GM12873 (cell line): ENCODE data around the gene CHD2.

ENCODE experiments used
- TF ChIP-seq, protein P1 (sequence below): IDR thresholded peaks from 2 replicates; pipeline ENCODE4 v1.5.1; 2012; ENCODE audit warnings: low read depth, mild to moderate bottlenecking, moderate library complexity, low read length, control low read depth; ENCODE audit not compliant: insufficient read depth; ENCODE audit errors: missing control alignments

Gene CHD2

DNA sequence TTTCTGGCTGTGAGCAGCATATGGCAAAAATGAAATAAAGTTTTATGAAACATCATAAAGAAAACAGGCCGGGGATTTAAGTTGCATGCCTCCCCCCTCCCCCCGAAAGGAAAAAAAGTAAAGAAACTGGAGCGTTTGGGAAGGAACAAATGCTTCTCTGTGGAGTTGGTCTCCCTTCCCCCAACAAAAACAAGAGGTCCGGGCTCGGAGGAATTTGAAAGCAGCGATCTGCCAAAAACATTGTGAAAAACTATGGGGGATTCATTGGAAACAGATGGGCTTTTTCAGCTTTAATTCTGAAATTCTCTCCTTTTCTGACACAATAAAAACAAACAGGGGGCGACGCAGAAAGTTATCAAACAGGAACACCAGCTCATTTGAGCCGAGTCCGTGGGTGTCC lies 171.9 kb downstream of the CHD2 start:
- TF ChIP-seq, protein P1, sequence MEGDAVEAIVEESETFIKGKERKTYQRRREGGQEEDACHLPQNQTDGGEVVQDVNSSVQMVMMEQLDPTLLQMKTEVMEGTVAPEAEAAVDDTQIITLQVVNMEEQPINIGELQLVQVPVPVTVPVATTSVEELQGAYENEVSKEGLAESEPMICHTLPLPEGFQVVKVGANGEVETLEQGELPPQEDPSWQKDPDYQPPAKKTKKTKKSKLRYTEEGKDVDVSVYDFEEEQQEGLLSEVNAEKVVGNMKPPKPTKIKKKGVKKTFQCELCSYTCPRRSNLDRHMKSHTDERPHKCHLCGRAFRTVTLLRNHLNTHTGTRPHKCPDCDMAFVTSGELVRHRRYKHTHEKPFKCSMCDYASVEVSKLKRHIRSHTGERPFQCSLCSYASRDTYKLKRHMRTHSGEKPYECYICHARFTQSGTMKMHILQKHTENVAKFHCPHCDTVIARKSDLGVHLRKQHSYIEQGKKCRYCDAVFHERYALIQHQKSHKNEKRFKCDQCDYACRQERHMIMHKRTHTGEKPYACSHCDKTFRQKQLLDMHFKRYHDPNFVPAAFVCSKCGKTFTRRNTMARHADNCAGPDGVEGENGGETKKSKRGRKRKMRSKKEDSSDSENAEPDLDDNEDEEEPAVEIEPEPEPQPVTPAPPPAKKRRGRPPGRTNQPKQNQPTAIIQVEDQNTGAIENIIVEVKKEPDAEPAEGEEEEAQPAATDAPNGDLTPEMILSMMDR = no peak

DNA sequence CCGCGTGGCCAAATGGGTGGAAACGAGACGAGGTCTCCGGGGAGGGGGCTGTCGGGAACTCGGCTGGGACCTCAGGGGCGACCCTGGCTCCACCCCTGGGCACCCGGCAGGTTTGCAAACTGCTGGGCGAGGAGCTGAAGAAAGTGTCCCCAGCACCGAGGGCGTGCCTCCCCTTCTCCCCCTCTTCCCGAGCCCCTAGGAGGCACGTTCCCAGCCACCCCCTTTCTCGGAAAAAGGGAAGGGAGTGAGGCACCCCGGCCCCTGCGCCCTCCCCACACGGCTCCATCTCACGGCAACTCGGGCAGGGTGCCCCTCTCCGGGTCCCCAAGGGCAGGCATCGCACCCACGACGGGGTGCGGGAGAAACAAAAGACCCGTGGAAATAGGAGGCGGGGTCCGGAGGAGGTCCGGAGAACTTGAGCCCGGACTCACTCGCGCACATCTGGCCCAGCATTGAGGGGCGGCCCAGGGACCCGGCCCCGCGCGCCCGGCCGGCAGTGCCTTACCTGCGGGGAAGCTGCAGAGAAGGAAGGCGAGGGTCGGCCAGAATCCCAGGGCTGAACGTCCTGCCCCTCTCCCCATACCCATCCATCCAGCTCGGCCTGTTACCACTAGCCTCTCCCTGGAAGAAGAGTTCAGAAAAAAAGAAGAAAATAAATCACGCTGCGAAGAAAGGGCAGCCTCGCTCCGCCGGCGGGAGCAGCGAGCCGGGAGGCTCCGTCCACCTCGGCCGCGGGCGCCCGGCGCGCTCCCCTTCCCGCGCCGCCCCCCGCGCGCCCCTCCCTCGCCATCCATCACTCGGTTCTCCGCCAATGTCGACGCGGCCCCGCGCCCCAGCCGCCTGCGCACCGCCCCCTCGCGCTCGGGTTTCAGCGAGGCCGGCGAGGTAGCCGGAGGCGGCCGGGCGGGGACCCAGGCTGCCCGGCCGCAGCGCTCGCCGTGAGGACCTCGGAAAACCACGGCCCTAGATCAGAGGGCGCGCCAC lies 172.6 kb downstream of the CHD2 start:
- TF ChIP-seq, protein P1 = no peak

DNA sequence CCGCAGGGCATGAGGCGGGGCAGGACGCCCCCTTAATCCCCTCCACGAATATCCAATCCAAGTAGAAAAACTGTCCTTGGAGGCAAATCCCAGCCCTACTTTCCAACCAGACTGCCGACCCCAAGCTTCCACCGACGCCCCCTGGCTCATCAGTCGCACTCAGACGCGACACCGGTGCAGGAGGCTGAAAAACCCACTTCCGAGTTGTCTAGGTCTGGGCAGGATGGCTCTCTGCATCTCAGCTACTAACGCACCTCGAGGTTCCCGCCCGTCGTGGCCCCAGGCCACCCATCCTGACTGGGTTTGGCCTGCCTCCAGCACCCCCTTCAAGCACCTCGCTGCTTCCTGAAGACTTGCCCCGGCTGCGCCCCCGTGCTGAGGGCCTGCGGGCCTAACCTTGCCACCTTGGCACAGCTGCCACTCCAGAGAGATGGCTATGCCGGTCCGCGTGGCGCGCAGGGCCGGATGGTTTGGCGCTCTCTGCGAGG lies 173.4 kb downstream of the CHD2 start:
- TF ChIP-seq, protein P1 = no peak

DNA sequence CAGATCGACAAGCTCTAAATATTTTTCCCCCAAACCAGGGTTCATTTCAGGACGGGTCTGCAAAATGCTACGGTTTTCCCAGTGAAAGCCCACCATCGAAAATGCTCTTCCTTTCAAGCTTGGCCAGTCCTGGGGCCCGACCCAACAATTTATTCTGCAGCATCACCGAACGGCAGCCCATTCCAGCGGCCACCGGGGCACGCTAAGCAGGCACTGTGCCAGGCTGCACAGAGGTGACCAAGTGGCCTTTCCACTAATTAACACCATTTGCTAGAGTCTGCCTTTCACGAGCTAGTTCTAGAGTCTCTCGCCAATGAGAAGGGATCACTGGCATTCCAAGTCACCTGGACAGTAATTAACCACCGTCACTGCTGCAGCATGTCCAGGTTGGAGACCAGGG lies 174.5 kb downstream of the CHD2 start:
- TF ChIP-seq, protein P1 = no peak

DNA sequence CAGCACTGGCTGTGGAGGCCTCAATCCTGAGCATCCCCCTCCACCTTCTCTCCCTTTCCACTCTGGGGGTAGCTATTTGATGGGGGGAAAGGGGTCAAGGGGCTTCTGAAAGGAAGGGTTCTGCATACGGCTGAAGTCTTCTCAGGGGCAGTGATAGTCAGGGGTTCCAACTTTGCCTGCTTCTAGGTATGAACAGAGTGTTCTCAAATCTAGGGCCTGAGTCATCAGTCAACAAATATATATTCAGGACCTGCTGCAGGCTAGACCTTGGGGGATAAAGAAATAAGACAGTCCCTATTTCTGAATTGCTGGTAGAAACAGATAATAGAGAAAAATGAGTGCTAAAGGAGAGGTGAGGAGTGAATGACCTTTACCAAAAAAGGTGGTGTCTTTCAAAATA lies 176.1 kb downstream of the CHD2 start:
- TF ChIP-seq, protein P1 = no peak

DNA sequence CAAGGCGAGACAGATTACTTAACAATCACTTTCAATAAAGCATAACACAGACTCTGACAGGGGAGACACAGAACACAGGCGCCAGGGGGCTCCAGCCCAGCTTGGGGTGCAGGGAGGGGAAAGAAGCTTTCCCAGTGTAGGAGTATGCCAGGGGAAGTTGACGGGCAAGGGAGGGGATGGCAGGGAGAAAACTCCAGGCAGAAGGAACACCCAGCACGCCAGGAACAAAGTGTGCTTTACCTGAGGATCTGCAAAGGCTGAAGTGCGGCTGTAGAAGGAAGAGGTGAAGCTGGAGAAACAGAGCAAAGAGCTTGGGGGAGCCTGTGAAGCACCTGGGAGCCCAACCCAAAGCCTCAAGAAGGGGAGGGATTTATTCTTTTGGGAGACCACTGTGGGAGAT lies 176.8 kb downstream of the CHD2 start:
- TF ChIP-seq, protein P1 = no peak
